Activated CD4-positive, alpha-beta memory T cell treated with anti-CD3 and anti-CD28 coated beads, Interleukin-2, amount 10 ng/mL, durations not matched to agents 7 days and 5 days (primary cell): ENCODE measurements around the gene UROC1. TPM values are rescaled to one million over a fixed set of nuclear protein-coding genes. Genes with fewer than 3 reads are reported as not detected.

Experiments
- CTCF ChIA-PET: fragments of 350-600 bp; sonication (Branson Sonifier 250); formaldehyde crosslinking; loops from one replicate; lab custom pipeline; 2021; ENCODE audit warnings: antibody characterized with exemption, inconsistent platforms; lab: Charles Lee
- POLR2A ChIA-PET: fragments of 350-600 bp; sonication (Branson Sonifier 250); formaldehyde crosslinking; loops from one replicate; lab custom pipeline; 2021; ENCODE audit warnings: antibody characterized with exemption; lab: Charles Lee
- DNase-seq: peaks from one replicate; pipeline ENCODE4 v3.0.0-alpha.2; 2020
- H3K27ac Mint-ChIP-seq: one replicate; pipeline ENCODE4 v1.8.0; 2021; ENCODE audit warnings: mild to moderate bottlenecking, mixed read lengths
- H3K27me3 Mint-ChIP-seq: one replicate; pipeline ENCODE4 v1.8.0; 2021; ENCODE audit warnings: mixed read lengths
- H3K36me3 Mint-ChIP-seq: one replicate; pipeline ENCODE4 v1.8.0; 2021; ENCODE audit warnings: low read depth, mixed read lengths
- H3K4me1 Mint-ChIP-seq: one replicate; pipeline ENCODE4 v1.8.0; 2021; ENCODE audit warnings: mixed read lengths
- H3K4me3 Mint-ChIP-seq: one replicate; pipeline ENCODE4 v1.8.0; 2021; ENCODE audit warnings: mild to moderate bottlenecking, mixed read lengths
- H3K9me3 Mint-ChIP-seq: one replicate; pipeline ENCODE4 v1.8.0; 2021; ENCODE audit warnings: mixed read lengths
- total RNA-seq, 2 experiments: library from RNA; stranded (reverse); gene quantifications; one replicate each; pipeline ENCODE4 v1.2.3, GENCODE V29; 2021

Gene UROC1
- total RNA-seq, 2 experiments from 2014 or later: not detected

DNA sequence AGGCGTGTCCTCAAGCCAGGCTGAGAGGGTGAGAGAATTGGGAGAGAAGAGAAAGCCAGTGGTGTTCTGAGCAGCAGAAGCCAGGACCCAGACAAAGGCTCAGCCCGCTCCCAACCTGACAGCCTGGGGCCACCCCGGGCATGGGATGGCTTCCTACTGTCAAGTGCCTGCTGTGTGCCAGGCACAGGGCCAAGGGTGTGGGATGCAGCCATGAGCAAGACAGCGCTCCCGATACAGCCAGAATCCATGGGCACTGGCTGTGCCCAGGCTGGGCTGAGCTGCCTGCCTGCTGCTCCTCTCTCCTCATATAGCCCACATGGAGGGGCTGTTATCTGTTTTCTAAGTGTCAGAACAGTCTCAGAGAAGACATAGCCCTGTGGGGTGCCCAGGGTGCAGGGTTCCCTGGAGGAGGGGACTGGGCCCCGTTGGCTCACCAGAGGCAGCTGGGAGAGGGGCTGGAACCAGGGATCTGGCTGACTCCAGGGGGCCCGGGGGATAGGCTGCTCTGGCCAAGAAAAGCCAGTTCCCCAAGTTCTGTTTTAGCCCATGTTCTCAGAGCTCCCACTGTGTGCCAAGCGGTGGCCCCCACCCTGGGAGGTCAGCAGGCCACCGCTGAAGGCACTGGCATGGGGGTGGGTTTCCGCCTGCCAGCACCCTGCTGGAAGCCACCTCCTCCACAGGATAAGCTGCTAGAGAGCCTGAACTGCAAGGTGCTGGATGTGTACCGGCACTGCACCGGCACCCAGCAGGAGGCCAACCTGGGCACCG is 83.9 kb downstream of the UROC1 start:
- no peaks in the 10 kb centered on the region for H3K27me3 Mint-ChIP-seq
- no peaks in the 10 kb centered on the region for H3K36me3 Mint-ChIP-seq
- H3K27ac Mint-ChIP-seq: no peak overlapping the region
- no peak for DNase-seq
- no peak overlapping the region for H3K4me3 Mint-ChIP-seq
- CTCF ChIA-PET: no interaction called here
- no peaks in the 10 kb centered on the region for H3K4me1 Mint-ChIP-seq
- POLR2A ChIA-PET: no interaction called here
- no peaks in the 10 kb centered on the region for H3K9me3 Mint-ChIP-seq

DNA sequence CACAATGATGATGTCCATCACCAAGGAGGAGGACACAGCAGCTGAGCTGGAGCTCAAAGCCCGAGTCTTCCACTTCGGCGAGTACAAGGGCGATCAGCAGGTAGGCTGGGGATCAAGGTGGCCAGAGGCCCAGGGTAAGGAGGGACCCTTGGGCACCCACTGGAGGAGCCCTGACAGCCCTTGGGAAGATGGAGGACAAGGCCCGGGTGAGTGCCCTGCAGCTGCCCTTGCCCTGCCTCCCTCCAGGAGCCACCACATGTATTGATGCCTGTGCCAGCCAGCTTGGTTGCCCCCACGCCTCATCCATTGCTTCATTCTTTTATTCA is 84.5 kb downstream of the UROC1 start:
- H3K27ac Mint-ChIP-seq: no peak overlapping the region

DNA sequence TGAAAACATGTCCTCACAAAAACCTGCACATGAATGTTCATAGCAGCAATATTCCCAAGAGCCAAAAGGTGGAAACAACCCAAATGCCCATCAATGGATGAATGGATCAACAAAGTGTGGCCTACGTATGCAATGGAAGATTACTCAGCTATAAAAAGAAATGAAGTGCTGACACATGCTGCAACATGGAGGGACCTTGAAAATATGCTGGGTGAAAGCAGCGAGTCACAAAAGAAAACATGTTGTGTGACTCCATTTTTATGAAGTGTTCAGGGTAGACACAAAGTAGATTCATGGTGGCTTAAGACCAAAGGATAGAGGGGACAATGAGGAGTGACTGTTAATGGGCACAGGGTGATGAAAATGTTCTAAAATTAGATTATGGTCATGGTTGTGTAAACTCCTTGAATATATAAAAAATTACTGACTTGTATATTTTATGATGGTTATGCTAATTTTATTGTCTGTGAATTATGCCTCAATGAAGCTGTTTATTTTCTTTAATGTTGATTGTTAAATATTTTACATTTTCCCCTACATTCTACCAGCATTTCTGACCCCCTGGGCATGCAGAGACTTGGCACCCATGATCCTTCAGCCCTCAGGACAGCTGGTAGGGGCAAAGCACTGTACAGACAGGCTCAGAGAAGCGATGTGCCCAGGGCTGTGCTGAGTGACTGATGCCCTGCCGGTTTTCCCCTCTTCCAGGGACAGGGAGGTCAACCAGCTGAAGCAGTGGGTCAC is 85.0 kb downstream of the UROC1 start:
- Mint-ChIP-seq H3K27me3 (no peaks in the 10 kb centered on the region), H3K4me3 (no peak overlapping the region), H3K36me3 (no peaks in the 10 kb centered on the region), H3K4me1 (no peaks in the 10 kb centered on the region), H3K9me3 (peaks cover 2% of the 10 kb centered on the region), H3K27ac (no peak overlapping the region)
- ChIA-PET CTCF (no interaction called here), POLR2A (no interaction called here)
- no peak for DNase-seq

More for the DNA sequence above, 84.5 kb downstream of the UROC1 start:
- CTCF ChIA-PET: no interaction called here
- DNase-seq: no peak
- no peaks in the 10 kb centered on the region for H3K4me1 Mint-ChIP-seq
- POLR2A ChIA-PET: no interaction called here
- H3K36me3 Mint-ChIP-seq: no peaks in the 10 kb centered on the region
- H3K9me3 Mint-ChIP-seq: no peaks in the 10 kb centered on the region
- no peak overlapping the region for H3K4me3 Mint-ChIP-seq
- no peaks in the 10 kb centered on the region for H3K27me3 Mint-ChIP-seq

Other genes starting within 250 kb of the UROC1 start
- gene KLF15, start 160.4 kb downstream of the UROC1 start, total RNA-seq: not detected
- not detected for gene CFAP100, start 122.9 kb downstream of the UROC1 start, total RNA-seq
- 10 to 100 TPM; 23.8 to 23.9 TPM for gene ZXDC, start 41.9 kb downstream of the UROC1 start, total RNA-seq
- gene CHST13, start 6.4 kb upstream of the UROC1 start, total RNA-seq: not detected
- not detected for gene C3orf22, start 41.2 kb upstream of the UROC1 start, total RNA-seq
- gene TXNRD3, start 137.4 kb upstream of the UROC1 start, total RNA-seq: under 1 TPM; 0.13 to 0.30 TPM
- 1 to 10 TPM; 4.0 to 4.1 TPM for gene CHCHD6, start 186.5 kb upstream of the UROC1 start, total RNA-seq